Stimulated activated CD4-positive, alpha-beta T cell treated with anti-CD3 and anti-CD28 coated beads, Interleukin-4, amount 100 ng/mL, for 24 hours (primary cell): Measurements from ENCODE around the gene METTL21A.

ENCODE experiments used
- DNase-seq: peaks from one replicate; pipeline ENCODE4 v3.0.0-alpha.2; 2020

METTL21A gene

DNA sequence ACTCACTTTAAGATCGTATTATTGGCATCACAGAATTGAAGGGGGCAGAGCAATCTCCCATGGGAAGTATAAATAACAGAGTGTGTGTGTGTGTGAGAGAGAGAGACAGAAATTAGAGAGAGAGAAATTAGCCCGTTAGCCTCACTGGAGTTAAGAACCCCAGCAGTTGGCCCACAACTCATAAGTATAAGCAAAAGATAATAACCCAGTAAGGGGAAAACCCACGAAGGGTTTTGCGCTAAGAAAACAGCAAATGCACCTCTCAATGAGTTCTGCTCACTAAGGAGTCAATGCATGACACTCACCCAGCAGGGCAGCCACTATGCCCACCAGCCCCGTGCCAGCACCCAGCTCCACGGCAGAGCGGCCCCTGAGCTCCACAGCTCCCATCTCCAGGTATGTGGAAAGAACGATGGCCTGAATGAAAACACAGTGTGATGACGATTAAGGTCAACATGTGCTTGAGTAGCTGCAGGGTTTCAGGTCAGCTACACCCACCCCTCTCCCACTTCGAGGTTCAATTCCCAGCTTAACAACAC is 3.6 kb downstream of the METTL21A start:
- no peak for DNase-seq

DNA sequence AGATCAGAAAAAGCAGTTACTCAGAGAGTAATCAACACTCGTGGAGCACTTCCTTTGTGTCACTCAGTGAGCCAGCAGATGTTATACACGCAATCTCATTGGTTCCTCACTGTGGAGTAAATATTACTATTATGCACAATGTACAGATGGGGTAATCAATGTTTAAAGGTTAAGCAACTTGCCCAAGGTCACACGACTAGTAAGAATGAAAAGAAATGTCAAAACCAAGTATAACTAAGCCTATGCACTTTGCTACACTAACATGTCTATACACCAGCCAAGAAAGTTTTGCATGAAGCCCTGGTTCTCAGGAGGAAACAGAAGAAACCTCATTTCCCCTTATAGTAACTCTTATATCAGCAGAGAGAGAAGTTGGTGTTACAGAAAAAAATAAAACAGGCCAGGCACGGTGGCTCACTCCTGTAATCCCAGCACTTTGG is 5.4 kb downstream of the METTL21A start:
- no peak for DNase-seq

DNA sequence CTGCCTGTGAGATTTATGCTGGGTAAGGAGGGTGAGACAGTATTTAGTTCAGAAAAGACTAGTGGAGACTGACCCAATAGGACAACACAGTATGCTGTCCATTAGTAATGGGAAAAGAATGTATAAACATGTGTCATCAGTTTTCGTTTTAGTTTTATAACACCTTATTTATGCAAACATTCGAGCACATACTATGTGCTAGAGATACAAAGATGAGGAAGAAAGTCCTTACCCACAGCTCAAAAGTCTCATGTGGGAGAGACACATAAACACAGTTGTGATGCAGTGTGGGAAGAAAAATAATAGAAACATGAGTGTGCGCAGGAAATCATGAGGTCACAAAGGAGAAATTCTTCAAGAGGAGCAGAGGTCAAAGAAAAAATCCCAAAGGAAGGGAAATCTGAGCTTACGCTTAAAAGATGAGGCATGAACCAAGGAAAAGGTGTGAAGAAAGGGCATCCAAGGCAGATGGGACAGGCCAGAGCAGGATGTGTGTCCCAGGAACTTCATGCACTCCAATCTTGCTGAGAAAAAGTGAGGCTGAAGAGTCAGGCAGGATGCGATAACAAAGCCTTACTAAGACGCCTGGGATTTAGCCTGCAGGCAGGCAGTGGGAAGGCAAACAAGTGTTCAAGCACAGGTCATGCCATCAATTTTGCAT is 8.1 kb downstream of the METTL21A start:
- no peak for DNase-seq

DNA sequence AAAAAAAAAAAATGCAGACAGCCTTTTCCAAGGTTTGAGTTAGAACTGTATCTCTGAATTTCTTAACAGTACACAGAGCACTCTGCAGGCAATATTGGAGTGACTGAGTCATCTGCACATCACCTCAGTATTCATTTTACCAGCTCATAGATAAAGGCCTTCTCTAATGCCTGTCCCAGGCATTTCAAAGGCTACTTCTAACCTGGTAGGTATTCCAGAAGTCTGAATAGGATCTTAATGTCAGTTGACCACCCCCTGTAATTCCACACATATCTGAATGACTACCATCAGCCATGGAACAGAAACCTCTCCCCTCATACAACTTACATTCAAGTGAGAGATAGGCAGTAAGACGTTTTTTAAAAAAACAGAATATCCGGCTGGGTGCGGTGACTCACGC is 9.0 kb downstream of the METTL21A start:
- no peak for DNase-seq

DNA sequence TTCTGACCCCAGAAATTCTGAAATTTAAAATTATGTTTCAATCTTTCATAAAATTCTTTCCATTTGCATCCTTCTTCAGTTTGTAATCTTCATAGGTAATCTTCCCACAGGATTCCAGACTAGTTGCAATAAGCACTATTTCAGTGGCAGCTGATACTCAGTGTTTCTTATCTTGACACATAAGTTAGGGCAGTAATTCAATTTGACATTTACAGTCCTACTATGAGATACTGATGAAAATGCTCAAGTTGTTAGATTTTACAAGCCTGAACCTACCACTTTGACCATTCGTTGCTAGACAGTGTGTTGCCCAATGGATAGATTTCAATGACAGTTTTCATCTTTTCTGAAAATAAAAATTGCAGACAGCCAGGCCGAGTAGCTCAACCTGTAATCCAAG is 10.4 kb downstream of the METTL21A start:
- DNase-seq: no peak

DNA sequence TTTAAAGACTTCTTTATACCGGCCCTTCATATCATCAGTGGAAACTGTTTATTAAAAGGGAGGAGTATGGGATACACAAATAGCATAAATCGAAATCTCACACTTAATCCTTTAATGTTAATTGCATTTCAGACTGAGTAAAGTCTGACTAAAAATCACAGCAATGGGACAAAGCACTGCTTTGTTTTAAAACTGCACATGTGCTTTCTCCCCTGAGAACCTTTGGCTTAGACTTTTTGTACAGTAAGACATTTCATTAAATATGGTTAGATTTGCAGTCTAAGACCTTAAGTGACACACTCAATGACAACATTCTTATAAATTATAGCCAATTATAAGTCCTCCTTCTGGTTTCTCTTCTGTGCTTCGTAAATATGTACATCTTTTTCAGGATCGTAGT is 12.5 kb downstream of the METTL21A start:
- DNase-seq: no peak

DNA sequence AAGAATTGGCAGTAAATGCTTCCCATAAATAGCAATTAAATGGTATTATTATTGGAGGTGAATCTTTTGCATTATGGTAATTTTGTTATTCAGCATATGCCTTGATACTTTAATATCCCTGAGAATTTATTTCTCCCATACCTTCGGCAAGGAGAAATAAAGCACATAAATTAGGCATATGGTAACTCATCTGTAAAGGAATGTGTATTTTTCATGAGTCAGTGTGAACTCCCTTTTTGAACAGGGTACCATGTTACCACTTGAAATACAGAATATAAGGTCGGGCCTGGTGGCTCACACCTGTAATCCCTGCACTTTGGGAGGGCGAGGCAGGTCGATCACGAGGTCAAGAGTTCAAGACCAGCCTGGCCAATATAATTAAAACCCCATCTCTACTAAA is 18.4 kb downstream of the METTL21A start:
- DNase-seq: no peak

DNA sequence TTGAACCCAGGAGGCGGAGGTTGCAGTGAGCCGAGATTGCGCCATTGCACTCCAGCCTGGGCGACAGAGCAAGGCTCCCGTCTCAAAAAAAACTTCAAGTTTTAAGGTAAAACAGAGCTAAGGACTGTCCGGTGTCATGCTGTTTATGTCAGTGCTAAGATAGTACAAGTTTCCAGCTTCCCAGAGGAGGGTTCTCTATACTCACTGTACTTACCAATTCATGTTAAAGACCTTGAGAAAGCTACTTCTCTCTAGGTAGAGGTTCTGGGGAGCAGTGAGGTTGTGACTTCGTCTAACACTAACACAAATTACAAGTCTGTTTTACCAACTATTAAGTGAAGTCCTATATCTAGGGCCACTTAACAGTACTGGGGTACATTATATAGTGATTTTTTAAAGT is 18.8 kb downstream of the METTL21A start:
- DNase-seq: no peak

DNA sequence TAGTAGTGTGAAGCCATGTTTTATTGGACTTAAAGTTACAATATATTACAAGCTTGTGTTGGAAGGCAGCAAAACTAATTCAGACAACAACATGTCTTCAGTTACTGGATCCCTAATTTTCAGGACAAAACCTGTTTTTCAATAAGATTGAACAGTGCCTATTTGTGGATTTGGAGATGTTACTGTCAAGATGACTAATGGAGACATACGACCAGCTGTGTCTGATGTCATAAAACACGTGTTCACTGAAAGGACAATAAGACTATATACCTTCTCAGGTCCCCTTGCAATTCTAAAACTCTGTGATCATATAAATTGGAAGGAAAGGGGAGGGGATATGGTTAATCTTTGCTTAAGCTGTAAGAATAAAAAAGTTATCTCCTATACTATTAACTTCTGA is 21.7 kb downstream of the METTL21A start:
- no peak for DNase-seq

DNA sequence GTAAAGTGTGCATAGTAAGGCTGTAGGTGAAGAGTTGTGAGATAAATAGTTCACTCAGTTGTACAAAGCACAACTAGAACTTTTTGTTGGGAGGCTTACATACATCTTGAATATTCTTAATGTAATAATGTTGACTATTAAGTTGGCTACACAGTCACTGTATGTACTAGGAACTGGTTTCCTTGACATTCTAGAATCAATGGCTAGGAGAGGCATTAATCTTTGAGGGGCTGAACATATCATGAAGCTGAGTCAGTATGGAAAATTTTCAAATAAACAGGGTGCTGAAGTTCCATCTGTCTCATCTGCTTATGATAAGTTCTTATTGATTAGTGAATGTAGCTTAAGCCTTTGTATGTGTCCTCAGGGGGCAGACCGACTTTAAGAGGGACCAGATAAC is 23.4 kb downstream of the METTL21A start:
- DNase-seq: no peak

DNA sequence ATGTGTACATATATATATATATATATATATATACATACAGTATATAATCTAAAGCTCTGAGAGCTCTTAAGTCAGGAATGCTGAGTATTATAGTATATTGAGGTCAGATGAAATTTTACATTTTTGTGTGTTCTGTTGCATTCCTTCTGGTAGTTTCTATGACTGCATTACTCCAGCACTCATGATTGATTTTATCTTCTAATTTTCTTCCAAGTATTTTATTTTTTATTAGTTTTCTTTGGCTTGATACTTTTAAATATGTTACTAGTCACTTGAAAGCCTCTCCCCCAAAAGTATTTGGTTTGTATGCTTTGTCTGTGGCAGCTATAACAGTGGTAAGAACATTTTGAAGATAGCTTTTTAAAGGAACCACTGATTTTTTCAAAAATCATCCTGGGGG is 25.0 kb downstream of the METTL21A start:
- no peak for DNase-seq

DNA sequence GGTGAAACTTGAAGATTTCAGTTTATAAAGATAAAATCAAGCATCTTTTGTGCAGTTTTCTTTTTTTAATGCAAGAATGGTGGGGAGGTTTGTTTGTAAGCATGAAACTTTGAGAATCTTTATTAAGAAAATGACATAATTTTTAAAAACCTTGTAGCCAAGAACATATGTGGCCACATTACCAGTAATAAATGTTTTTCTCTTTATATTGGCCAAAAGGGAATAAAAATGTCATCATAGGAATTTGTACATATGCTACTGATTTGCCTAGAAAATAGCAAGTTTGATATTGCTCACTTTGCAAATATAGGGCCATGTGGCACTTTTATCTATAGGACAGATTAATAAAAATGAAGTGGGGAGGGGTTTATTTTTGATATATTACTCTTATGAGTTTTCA is 25.6 kb downstream of the METTL21A start:
- DNase-seq: no peak

DNA sequence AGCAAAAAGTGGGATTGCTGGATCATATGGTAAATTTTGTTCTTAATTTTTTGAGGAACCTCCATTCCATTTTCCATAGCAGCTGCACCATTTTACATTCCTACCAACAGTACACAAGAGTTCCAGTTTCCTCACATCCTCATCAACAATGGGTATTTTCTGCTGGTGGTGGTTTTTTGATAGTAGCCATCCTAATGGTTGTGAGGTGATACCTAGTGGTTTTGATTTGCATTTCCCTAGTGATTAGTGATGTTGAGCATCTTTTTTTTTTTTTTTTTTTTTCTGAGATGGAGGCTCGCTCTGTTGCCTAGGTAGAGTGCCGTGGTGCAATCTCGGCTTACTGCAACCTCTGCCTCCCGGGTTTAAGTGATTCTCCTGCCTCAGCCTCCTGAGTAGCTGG is 30.5 kb downstream of the METTL21A start:
- no peak for DNase-seq

DNA sequence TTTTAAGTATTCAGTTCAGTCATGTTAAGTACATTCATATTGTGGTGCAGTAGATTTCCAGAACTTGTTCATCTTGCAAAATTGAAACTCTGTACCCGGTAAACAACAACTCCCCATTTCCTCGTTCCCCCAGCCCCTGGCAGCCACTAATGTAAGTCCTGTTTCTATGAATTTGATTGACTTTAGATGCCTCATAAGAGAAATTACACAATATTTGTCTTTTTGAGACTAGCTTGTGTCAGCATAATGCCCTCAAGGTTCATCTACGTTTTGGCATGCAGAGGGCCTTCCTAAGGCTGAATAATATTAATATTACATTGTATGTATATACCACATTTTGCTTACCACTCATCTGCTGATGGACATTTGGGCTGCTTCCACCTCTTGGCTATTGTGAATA is 30.9 kb downstream of the METTL21A start:
- DNase-seq: no peak

DNA sequence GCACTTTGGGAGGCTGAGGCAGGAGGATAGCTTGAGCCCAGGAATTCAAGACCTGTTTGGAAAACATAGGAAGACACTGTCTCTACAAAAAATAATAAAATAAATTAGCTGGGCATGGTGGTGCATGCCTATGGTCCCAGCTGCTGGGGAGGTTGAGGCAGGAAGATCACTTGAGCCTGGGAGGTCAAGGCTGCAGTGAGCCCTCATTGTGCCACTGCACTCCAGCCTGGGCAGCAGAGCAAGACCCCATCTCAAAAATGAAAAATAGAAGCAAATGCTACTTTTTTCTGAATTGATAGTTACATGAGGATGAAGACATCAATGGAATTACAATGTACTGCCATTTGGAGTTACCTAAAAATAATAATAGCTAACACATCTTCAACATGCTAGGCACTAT is 31.9 kb downstream of the METTL21A start:
- no peak for DNase-seq

DNA sequence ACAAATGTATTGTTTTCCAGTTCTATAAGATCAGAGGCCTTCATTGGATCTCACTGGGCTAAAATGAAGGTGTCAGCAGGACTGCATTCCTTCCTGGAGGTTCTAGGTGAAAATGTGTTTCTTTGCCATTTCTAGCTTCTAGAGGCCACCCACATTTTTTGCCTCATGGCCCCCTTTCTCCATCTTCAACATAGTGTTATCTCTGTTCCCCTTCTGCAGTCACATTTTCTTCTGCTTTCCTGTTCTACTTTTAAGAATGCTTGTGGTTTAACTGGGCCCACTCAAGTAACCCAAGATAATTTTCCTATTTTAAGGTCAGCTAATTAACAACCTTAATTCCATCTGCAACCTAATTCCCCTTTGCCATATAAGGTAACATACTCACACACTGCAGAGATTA is 36.1 kb downstream of the METTL21A start:
- DNase-seq: no peak

DNA sequence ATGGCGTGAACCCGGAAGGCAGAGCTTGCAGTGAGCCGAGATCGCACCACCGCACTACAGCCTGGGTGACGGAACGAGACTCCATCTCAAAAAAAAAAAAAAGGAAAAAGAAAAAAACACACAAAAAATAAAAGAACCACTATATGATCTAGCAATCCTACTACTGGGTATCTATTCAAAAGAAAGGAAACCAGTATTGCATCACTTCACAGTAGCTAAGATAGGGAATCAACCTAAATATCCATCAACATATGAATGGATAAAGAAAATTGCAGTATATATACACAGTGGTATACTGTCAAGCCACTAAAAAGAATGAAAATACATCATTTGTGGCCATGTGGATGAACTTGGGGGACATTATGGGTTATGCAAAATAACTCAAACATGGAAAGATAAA is 37.9 kb downstream of the METTL21A start:
- no peak for DNase-seq

DNA sequence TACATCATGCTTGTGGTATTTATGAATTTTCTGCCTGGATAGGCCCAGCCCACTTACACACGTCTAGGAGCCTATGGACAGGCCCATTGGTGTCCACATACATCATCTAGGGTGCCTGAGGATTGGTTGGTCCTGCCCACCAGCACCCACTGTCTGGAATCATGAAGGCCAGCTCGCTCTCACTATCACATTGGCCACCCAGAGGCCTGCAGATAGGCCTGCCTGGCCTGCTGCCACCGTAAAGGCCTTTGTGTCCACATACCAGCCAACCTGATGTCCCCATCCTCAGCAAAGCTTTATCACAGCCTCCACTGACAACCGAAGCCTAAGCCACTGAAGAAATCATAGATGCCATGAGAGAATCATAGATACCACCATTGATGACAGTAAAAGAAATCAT is 40.2 kb downstream of the METTL21A start:
- DNase-seq: no peak

DNA sequence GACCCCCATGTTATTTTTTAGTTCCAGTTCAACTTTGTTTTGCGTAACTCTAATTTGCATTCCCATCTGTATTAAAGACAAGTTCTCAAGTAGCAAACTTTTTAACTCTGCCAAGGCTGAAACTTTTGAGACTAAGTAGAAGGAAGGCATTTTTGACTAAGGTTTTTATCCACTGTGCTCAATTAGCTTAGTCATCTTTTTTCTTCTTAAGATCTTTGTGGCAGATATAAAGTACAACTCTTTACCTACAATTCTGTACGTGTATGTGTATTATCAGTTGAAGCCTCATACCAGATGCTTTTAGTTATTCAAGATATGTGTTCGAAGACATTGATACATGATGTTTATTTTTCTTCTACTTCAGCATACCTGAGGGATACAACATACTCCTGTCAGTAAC is 53.8 kb downstream of the METTL21A start:
- DNase-seq: no peak

DNA sequence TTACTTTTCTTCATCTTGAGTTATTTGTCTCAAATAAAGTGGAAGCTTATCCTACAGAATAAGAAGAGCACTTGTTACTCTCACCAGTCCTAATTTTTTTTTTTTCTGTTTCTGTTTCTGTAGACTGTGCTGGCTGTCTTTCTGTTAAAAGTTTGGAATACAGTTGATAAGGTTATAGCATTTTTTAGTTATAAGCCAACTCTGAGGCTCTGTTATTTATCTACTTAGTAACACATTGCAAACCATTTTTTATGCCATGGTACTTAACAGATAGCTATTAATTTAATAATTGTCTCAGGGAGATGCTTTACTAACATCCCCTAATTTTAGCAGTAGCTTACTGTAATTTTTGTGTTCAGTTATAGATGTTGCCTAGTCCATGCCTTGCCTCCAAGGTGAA is 57.5 kb downstream of the METTL21A start:
- DNase-seq: no peak

DNA sequence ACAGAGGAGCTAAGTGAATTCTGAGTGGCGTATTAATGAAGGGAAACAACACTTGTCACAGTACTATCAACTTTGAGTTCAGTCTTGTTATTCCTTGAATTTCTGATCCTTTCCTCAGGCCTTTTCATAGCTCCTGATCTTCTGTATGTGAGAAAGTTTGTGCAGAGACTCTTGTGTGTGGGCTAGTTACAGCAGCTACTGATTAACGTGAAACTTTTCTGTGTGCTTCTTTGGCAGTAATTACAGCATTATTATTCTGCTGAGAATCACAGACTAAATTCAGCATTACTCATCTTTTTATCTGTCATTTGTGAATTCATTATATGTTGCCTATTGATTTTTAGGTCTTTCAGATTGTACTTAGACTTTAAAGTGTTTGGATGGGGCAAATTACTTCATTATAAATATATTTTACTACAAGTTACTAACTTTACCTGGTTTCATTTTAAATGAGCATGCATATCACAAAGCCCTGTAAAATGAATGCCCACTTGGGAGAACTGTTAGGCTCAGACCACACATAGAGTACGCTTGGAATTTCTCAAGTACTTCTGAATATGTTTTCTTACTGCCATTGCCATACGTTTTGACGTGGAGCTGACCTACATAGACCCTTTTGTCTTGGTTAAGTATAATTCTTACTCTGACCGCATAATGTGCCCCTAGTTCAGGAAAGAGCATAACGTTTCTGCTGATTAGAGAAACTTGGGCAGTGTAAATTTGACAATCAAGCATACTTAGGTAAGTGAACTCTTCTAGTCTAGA is 59.3 kb downstream of the METTL21A start:
- DNase-seq: no peak
